ENCODE measurements around the gene LMTK3. TPM values are rescaled to one million over a fixed set of nuclear protein-coding genes. Genes with fewer than 3 reads are reported as not detected.

The LMTK3 gene
- 4.5 and 5.0 TPM in 2 replicates for total RNA-seq

- intact Hi-C loops (cut with micrococcal nuclease), result loop anchor here (5.0 to 10.0 kb wide), 3 partner anchors 180 to 323 kb away; partner anchors contain the start of genes HSD17B14 and IZUMO1
Observed at GRCh38 chr19:48511800-48512503, at the start of gene LMTK3. Gene LMTK3, minus strand, starts transcription at chr19:48511835. Its CDS starts 259 bp downstream, at chr19:48511576.

- intact Hi-C loops (cut with micrococcal nuclease), result no loop called here
Observed at GRCh38 chr19:48561412-48561811, 49.8 kb upstream of the LMTK3 start.

- intact Hi-C loops (cut with micrococcal nuclease), result no loop called here
Observed at GRCh38 chr19:48560095-48560530, 48.5 kb upstream of the LMTK3 start.

- intact Hi-C loops (cut with micrococcal nuclease), result no loop called here
Observed at GRCh38 chr19:48558018-48558684, 46.5 kb upstream of the LMTK3 start.

- intact Hi-C loops (cut with micrococcal nuclease), result no loop called here
Observed at GRCh38 chr19:48556825-48557224, 45.2 kb upstream of the LMTK3 start.

- intact Hi-C loops (cut with micrococcal nuclease), result no loop called here
Observed at GRCh38 chr19:48556163-48556562, 44.5 kb upstream of the LMTK3 start.

GRCh38 chr19:48554385-48555091 is 42.9 kb upstream of the LMTK3 start:
- intact Hi-C loops (cut with micrococcal nuclease), result no loop called here

- intact Hi-C loops (cut with micrococcal nuclease), result no loop called here
Observed at GRCh38 chr19:48553676-48554384, 42.2 kb upstream of the LMTK3 start.

GRCh38 chr19:48552406-48553322 is 41.0 kb upstream of the LMTK3 start:
- intact Hi-C loops (cut with micrococcal nuclease), result no loop called here

- intact Hi-C loops (cut with micrococcal nuclease), result no loop called here
Observed at GRCh38 chr19:48551437-48552302, 40.0 kb upstream of the LMTK3 start, which contains the start of gene SULT2B1. Gene SULT2B1, plus strand, starts transcription at chr19:48552172. Its CDS starts 81 bp downstream, at chr19:48552253.

- intact Hi-C loops (cut with micrococcal nuclease), result no loop called here
Observed at GRCh38 chr19:48549380-48549779, 37.7 kb upstream of the LMTK3 start.

GRCh38 chr19:48548253-48548911 is 36.7 kb upstream of the LMTK3 start:
- intact Hi-C loops (cut with micrococcal nuclease), result no loop called here

GRCh38 chr19:48547722-48548121 is 36.1 kb upstream of the LMTK3 start:
- intact Hi-C loops (cut with micrococcal nuclease), result no loop called here

- intact Hi-C loops (cut with micrococcal nuclease), result no loop called here
Observed at GRCh38 chr19:48544856-48545750, 33.5 kb upstream of the LMTK3 start.

GRCh38 chr19:48543121-48543710 is 31.6 kb upstream of the LMTK3 start:
- intact Hi-C loops (cut with micrococcal nuclease), result no loop called here

GRCh38 chr19:48541813-48542212 is 30.2 kb upstream of the LMTK3 start:
- intact Hi-C loops (cut with micrococcal nuclease), result no loop called here

- intact Hi-C loops (cut with micrococcal nuclease), result no loop called here
Observed at GRCh38 chr19:48540110-48540509, 28.5 kb upstream of the LMTK3 start.
